SK-N-SH treated with all-trans-retinoic acid at 6 μM for 48 hours (cell line): ENCODE measurements around the gene GLT6D1.

Source experiments
- ATAC-seq: fragments of 200-7000 bp; cut with Tn5 transposase; 3 replicates; pipeline ENCODE4 v1.9.1; 2020; ENCODE audit warnings: mild to moderate bottlenecking, moderate library complexity
- ARNTL ChIP-seq: fragments of 450-650 bp; formaldehyde crosslinking; IDR thresholded peaks from 2 replicates; pipeline ENCODE4 v1.5.0; 2020; ENCODE audit warnings: low read depth, mild to moderate bottlenecking, moderate library complexity, borderline replicate concordance
- CSDC2 ChIP-seq: fragments of 250-450 bp; sonication (Bioruptor Pico); IDR thresholded peaks from 2 replicates; pipeline ENCODE4 v1.5.0; 2020; ENCODE audit warnings: mild to moderate bottlenecking, moderate library complexity
- ESRRG ChIP-seq: fragments of 250-450 bp; sonication (Bioruptor Pico); IDR thresholded peaks from 2 replicates; pipeline ENCODE4 v1.6.1; 2021; ENCODE audit warnings: mild to moderate bottlenecking
- GLIS3 ChIP-seq: fragments of 250-450 bp; sonication (Bioruptor Pico); IDR thresholded peaks from 2 replicates; pipeline ENCODE4 v1.5.0; 2020; ENCODE audit warnings: mild to moderate bottlenecking, moderate library complexity
- ISL1 ChIP-seq: fragments of 250-450 bp; sonication (Bioruptor Pico); IDR thresholded peaks from 2 replicates; pipeline ENCODE4 v2.1.2; 2022; ENCODE audit warnings: mild to moderate bottlenecking, moderate library complexity
- OSR1 ChIP-seq: fragments of 250-450 bp; sonication (Bioruptor Pico); IDR thresholded peaks from 2 replicates; pipeline ENCODE4 v1.8.0; 2022; ENCODE audit warnings: moderate library complexity, mild to moderate bottlenecking, inconsistent platforms
- PPARA ChIP-seq: fragments of 250-450 bp; sonication (Bioruptor Pico); IDR thresholded peaks from 2 replicates; pipeline ENCODE4 v1.5.0; 2020; ENCODE audit warnings: mild to moderate bottlenecking, borderline replicate concordance
- RARB ChIP-seq: fragments of 250-450 bp; sonication (Bioruptor Pico); IDR thresholded peaks from 2 replicates; pipeline ENCODE4 v1.8.0; 2021; ENCODE audit warnings: mild to moderate bottlenecking, moderate library complexity
- SNAI2 ChIP-seq: fragments of 250-450 bp; sonication (Bioruptor Pico); IDR thresholded peaks from 2 replicates; pipeline ENCODE4 v1.5.0; 2020; ENCODE audit warnings: mild to moderate bottlenecking, moderate library complexity
- TCF4 ChIP-seq: fragments of 250-450 bp; sonication (Bioruptor Pico); IDR thresholded peaks from 2 replicates; pipeline ENCODE4 v1.8.0; 2021; ENCODE audit warnings: mild to moderate bottlenecking, moderate library complexity, borderline replicate concordance
- TOX ChIP-seq: fragments of 250-450 bp; sonication (Bioruptor Pico); IDR thresholded peaks from 2 replicates; pipeline ENCODE4 v1.8.0; 2021; ENCODE audit warnings: mild to moderate bottlenecking, moderate library complexity, borderline replicate concordance
- ZFP3 ChIP-seq: fragments of 250-450 bp; sonication (Bioruptor Pico); IDR thresholded peaks from 2 replicates; pipeline ENCODE4 v1.5.0; 2020; ENCODE audit warnings: mild to moderate bottlenecking, moderate library complexity
- ZFP30 ChIP-seq: fragments of 450-650 bp; formaldehyde crosslinking; IDR thresholded peaks from 2 replicates; pipeline ENCODE4 v1.5.0; 2022; ENCODE audit warnings: mild to moderate bottlenecking, moderate library complexity
- ZNF565 ChIP-seq: fragments of 450-650 bp; formaldehyde crosslinking; conservative IDR thresholded peaks from 2 replicates; pipeline ENCODE4 v1.5.0; 2020; ENCODE audit warnings: low read depth, mild to moderate bottlenecking, moderate library complexity
- ZNF70 ChIP-seq: fragments of 450-650 bp; formaldehyde crosslinking; IDR thresholded peaks from 2 replicates; pipeline ENCODE4 v1.5.0; 2020; ENCODE audit warnings: mild to moderate bottlenecking, moderate library complexity
- ZNF8 ChIP-seq: fragments of 450-650 bp; formaldehyde crosslinking; IDR thresholded peaks from 2 replicates; pipeline ENCODE4 v1.5.0; 2020; ENCODE audit warnings: mild to moderate bottlenecking, moderate library complexity
- TF ChIP-seq, protein P1 (sequence below): fragments of 250-450 bp; sonication (Bioruptor Pico); IDR thresholded peaks from 2 replicates; pipeline ENCODE4 v1.8.0; 2021; ENCODE audit warnings: low read depth, mild to moderate bottlenecking, moderate library complexity, borderline replicate concordance
- TF ChIP-seq, protein P2 (sequence below): fragments of 250-450 bp; sonication (Bioruptor Pico); IDR thresholded peaks from 2 replicates; pipeline ENCODE4 v1.5.0; 2020; ENCODE audit warnings: mild to moderate bottlenecking, moderate library complexity
- TF ChIP-seq, protein P3 (sequence below): fragments of 250-450 bp; sonication (Bioruptor Pico); IDR thresholded peaks from 2 replicates; pipeline ENCODE4 v1.5.1; 2020; ENCODE audit warnings: low read depth, mild to moderate bottlenecking, moderate library complexity
- TF ChIP-seq, protein P4 (sequence below): fragments of 250-450 bp; sonication (Bioruptor Pico); IDR thresholded peaks from 2 replicates; pipeline ENCODE4 v1.5.1; 2021; ENCODE audit warnings: mild to moderate bottlenecking, moderate library complexity

GLT6D1 gene

DNA sequence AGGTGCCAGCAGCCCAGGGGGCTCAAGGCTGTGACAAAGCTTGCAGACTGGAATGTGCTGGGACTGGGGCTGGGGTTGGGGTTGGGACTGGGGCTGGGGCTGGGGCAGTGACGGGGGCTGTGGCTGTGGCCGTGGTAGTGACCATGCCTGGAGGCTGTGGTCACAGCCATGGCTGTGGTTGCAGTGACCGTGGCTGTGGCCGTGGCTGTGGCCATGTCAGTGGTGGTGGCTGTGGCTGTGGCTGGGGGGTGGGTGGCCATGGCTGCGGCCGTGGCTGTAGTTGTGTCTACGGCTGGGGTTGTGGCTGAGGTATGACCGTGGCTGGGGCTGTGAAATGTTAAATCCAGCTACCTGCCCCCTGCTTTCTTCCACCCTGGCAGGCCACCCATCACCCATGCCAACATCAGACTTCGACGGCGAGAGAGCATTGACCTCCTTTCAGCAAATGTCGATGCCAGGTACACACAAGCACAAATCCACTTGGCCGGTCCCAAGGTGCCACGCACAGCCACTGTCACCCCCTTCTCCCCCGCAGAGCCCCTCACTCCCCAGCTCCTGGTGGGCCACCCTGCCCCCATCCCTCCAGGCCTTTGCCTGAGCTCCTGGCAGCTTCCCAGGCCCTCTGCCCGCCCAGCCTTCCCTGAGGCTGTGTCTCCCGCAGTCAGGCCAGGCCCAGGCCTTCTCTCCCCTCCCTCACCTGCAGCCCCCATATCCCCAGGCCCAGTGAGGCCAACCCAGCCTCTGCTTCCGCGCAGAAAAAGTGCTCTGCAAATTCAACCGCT, 39.1 kb upstream of the GLT6D1 start:
- no peak for ATAC-seq
- TF ChIP-seq GLIS3 (CRISPR knock-in tag) (no peak), ESRRG (CRISPR knock-in tag) (no peak), TOX (no peak), SNAI2 (no peak), TCF4 (CRISPR knock-in tag) (no peak), PPARA (CRISPR knock-in tag) (no peak), ZFP3 (no peak), ZFP30 (no peak), ARNTL (CRISPR knock-in tag) (no peak), ISL1 (no peak), RARB (CRISPR knock-in tag) (no peak)
- TF ChIP-seq, protein P1, sequence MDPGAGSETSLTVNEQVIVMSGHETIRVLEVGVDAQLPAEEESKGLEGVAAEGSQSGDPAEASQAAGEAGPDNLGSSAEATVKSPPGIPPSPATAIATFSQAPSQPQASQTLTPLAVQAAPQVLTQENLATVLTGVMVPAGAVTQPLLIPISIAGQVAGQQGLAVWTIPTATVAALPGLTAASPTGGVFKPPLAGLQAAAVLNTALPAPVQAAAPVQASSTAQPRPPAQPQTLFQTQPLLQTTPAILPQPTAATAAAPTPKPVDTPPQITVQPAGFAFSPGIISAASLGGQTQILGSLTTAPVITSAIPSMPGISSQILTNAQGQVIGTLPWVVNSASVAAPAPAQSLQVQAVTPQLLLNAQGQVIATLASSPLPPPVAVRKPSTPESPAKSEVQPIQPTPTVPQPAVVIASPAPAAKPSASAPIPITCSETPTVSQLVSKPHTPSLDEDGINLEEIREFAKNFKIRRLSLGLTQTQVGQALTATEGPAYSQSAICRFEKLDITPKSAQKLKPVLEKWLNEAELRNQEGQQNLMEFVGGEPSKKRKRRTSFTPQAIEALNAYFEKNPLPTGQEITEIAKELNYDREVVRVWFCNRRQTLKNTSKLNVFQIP, result no peak
- TF ChIP-seq, protein P2, sequence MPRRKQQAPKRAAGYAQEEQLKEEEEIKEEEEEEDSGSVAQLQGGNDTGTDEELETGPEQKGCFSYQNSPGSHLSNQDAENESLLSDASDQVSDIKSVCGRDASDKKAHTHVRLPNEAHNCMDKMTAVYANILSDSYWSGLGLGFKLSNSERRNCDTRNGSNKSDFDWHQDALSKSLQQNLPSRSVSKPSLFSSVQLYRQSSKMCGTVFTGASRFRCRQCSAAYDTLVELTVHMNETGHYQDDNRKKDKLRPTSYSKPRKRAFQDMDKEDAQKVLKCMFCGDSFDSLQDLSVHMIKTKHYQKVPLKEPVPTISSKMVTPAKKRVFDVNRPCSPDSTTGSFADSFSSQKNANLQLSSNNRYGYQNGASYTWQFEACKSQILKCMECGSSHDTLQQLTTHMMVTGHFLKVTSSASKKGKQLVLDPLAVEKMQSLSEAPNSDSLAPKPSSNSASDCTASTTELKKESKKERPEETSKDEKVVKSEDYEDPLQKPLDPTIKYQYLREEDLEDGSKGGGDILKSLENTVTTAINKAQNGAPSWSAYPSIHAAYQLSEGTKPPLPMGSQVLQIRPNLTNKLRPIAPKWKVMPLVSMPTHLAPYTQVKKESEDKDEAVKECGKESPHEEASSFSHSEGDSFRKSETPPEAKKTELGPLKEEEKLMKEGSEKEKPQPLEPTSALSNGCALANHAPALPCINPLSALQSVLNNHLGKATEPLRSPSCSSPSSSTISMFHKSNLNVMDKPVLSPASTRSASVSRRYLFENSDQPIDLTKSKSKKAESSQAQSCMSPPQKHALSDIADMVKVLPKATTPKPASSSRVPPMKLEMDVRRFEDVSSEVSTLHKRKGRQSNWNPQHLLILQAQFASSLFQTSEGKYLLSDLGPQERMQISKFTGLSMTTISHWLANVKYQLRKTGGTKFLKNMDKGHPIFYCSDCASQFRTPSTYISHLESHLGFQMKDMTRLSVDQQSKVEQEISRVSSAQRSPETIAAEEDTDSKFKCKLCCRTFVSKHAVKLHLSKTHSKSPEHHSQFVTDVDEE, result no peak
- TF ChIP-seq, protein P3, sequence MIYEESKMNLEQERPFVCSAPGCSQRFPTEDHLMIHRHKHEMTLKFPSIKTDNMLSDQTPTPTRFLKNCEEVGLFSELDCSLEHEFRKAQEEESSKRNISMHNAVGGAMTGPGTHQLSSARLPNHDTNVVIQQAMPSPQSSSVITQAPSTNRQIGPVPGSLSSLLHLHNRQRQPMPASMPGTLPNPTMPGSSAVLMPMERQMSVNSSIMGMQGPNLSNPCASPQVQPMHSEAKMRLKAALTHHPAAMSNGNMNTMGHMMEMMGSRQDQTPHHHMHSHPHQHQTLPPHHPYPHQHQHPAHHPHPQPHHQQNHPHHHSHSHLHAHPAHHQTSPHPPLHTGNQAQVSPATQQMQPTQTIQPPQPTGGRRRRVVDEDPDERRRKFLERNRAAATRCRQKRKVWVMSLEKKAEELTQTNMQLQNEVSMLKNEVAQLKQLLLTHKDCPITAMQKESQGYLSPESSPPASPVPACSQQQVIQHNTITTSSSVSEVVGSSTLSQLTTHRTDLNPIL (CRISPR knock-in tag), result no peak
- TF ChIP-seq, all 23 proteins: peak for 0

DNA sequence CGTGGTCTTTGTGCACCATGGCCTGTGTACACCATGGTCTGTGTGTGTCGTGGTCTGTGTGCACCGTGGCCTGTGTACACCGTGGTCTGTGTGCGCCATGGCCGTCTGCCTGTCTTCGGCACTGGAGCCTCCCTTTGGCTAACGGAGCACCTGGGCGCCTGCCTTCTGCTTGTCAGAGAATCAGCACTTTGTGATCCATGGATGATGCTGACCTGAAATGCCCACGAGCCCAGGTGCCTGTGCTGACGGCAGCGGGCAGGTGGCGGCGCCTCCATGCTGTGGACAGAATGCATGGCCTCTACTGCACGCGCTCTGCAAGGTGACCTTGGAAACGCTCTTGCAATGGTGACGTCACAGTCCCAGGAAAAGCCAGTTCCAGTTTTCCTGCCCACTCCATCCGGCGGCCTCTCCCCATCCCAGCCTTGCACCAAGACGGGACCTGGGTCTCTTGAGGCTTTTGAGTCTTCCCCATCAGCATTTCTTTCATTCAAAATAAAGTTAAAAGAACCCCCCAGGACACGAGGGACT, 38.4 kb upstream of the GLT6D1 start:
- no peak for TF ChIP-seq SNAI2
- TF ChIP-seq, protein P4, sequence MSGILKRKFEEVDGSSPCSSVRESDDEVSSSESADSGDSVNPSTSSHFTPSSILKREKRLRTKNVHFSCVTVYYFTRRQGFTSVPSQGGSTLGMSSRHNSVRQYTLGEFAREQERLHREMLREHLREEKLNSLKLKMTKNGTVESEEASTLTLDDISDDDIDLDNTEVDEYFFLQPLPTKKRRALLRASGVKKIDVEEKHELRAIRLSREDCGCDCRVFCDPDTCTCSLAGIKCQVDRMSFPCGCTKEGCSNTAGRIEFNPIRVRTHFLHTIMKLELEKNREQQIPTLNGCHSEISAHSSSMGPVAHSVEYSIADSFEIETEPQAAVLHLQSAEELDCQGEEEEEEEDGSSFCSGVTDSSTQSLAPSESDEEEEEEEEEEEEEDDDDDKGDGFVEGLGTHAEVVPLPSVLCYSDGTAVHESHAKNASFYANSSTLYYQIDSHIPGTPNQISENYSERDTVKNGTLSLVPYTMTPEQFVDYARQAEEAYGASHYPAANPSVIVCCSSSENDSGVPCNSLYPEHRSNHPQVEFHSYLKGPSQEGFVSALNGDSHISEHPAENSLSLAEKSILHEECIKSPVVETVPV, result no peak
- no peak for TF ChIP-seq ZNF8
- TF ChIP-seq, protein P2, result no peak
- no peak for TF ChIP-seq ZNF70 (CRISPR knock-in tag)
- TF ChIP-seq, protein P3 (CRISPR knock-in tag), result no peak
- no peak for TF ChIP-seq ESRRG (CRISPR knock-in tag)
- no peak for TF ChIP-seq ARNTL (CRISPR knock-in tag)
- no peak for ATAC-seq

DNA sequence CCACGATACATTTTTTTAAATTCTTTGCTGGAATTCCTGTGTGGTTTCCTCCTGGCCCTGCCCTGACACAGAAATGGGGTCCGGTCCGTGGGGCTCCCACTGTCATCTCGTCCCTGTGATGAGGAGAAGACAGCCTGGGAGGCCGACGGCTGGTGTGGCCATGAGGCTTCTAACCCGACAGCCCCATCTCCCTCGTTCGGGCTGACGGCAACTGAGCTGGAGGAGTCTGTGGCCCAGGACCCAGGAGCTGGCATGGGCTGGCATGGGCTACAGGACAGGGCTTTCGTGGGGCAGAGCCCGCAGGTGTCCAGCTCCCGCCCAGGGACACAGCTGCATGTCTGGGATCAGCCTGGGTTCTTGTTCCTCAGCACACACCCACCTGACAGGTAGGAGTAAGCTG, 37.6 kb upstream of the GLT6D1 start:
- no peak for ATAC-seq
- TF ChIP-seq CSDC2 (CRISPR knock-in tag) (no peak), OSR1 (CRISPR knock-in tag) (no peak), ZNF565 (CRISPR knock-in tag) (no peak)
- TF ChIP-seq, protein P1, result no peak
- TF ChIP-seq, all 23 proteins: peak for 0
